Neuronal stem cell (in vitro differentiated cells): ENCODE data around the gene IGSF5.

Experiments
- DNase-seq: peaks from one replicate; pipeline ENCODE4 v3.0.0-alpha.2; 2013; ENCODE audit warnings: low spot score
- H2AFZ ChIP-seq: one replicate; pipeline ENCODE4 v1.6.1; 2013; ENCODE audit warnings: mild to moderate bottlenecking, low read length, inconsistent platforms
- H2AK5ac ChIP-seq: 2 replicates; pipeline ENCODE4 v1.6.1; 2013; ENCODE audit warnings: low read depth, mild to moderate bottlenecking, inconsistent platforms, low read length, moderate library complexity, mixed read lengths
- H2BK120ac ChIP-seq: 2 replicates; pipeline ENCODE4 v1.6.1; 2013; ENCODE audit warnings: low read depth, mild to moderate bottlenecking, inconsistent platforms, low read length, moderate library complexity, mixed read lengths
- H2BK12ac ChIP-seq: one replicate; pipeline ENCODE4 v1.6.1; 2013; ENCODE audit warnings: low read length, inconsistent platforms
- H2BK15ac ChIP-seq: 2 replicates; pipeline ENCODE4 v1.6.1; 2013; ENCODE audit warnings: mild to moderate bottlenecking, low read length, inconsistent platforms, mixed read lengths
- H2BK5ac ChIP-seq: one replicate; pipeline ENCODE4 v1.6.1; 2013; ENCODE audit warnings: inconsistent platforms, mild to moderate bottlenecking, low read length, moderate library complexity
- H3K14ac ChIP-seq: one replicate; pipeline ENCODE4 v1.6.1; 2013; ENCODE audit warnings: low read length, inconsistent platforms
- H3K18ac ChIP-seq: 2 replicates; pipeline ENCODE4 v1.6.1; 2013; ENCODE audit warnings: low read length, inconsistent platforms
- H3K23ac ChIP-seq: 2 replicates; pipeline ENCODE4 v1.6.1; 2013; ENCODE audit warnings: low read depth, mild to moderate bottlenecking, mixed read lengths, low read length, inconsistent platforms; ENCODE audit not compliant: poor library complexity
- H3K27ac ChIP-seq: replicated peaks from 3 replicates; pipeline ENCODE4 v1.5.1; 2013; ENCODE audit warnings: low read length, inconsistent platforms
- H3K27me3 ChIP-seq, 3 experiments: 2 replicates each; pipeline ENCODE4 v1.6.1; 2013; ENCODE audit warnings: low read length in 3 of 3, mild to moderate bottlenecking in 2 of 3, inconsistent platforms in 1 of 3, low read depth in 1 of 3, mixed read lengths in 1 of 3, moderate library complexity in 1 of 3; ENCODE audit not compliant: control insufficient read depth in 3 of 3, insufficient read depth in 3 of 3
- H3K36me3 ChIP-seq, 2 donors: replicated peaks in 1 of 2; 2 replicates each; pipeline ENCODE4 v1.6.1; 2013; ENCODE audit warnings: low read length in 2 of 2; ENCODE audit not compliant: control insufficient read depth in 2 of 2, insufficient read depth in 2 of 2
- H3K4ac ChIP-seq: 2 replicates; pipeline ENCODE4 v1.6.1; 2013; ENCODE audit warnings: inconsistent platforms, mild to moderate bottlenecking, low read length, moderate library complexity
- H3K4me1 ChIP-seq, 2 donors: 1 replicate in 1 of 2; 2 replicates in 1 of 2; pipeline ENCODE4 v1.6.1; 2013; ENCODE audit warnings: low read length in 2 of 2, low read depth in 1 of 2; ENCODE audit not compliant: control insufficient read depth in 2 of 2, insufficient read depth in 1 of 2
- H3K4me2 ChIP-seq: one replicate; pipeline ENCODE4 v1.6.1; 2013; ENCODE audit warnings: mild to moderate bottlenecking, low read length, inconsistent platforms; ENCODE audit not compliant: insufficient read depth, poor library complexity, severe bottlenecking
- H3K4me3 ChIP-seq, 2 donors: 2 replicates each; pipeline ENCODE4 v1.5.1; 2013; ENCODE audit warnings: low read length in 2 of 2, mild to moderate bottlenecking in 2 of 2, inconsistent platforms in 1 of 2, moderate library complexity in 1 of 2
- H3K79me1 ChIP-seq: one replicate; pipeline ENCODE4 v1.6.1; 2013; ENCODE audit warnings: low read depth, mild to moderate bottlenecking, inconsistent platforms, low read length, moderate library complexity
- H3K9ac ChIP-seq: one replicate; pipeline ENCODE4 v1.6.1; 2013; ENCODE audit warnings: mild to moderate bottlenecking, low read depth, low read length, inconsistent platforms; ENCODE audit not compliant: poor library complexity
- H3K9me3 ChIP-seq, 2 donors: replicated peaks in 1 of 2; 2 replicates each; pipeline versions ENCODE3 to v1.6.1; 2013; ENCODE audit warnings: low read length in 2 of 2, mild to moderate bottlenecking in 2 of 2, inconsistent platforms in 1 of 2, low read depth in 1 of 2, mixed read lengths in 1 of 2, moderate library complexity in 1 of 2; ENCODE audit not compliant: control insufficient read depth in 2 of 2, insufficient read depth in 1 of 2
- H4K8ac ChIP-seq: one replicate; pipeline ENCODE4 v1.6.1; 2013; ENCODE audit warnings: low read depth, mild to moderate bottlenecking, inconsistent platforms, low read length, moderate library complexity
- H4K91ac ChIP-seq: one replicate; pipeline ENCODE4 v1.6.1; 2013; ENCODE audit warnings: low read length, low read depth, mild to moderate bottlenecking, inconsistent platforms; ENCODE audit not compliant: poor library complexity
- WGBS, 2 donors: extraction: QIAGEN DNeasy Blood & Tissue Kit; methylation state at CpG; one replicate each; pipeline ENCODE4 v1.1.7; 2013; ENCODE audit warnings: missing lambda C conversion rate in 2 of 2, mixed read lengths in 1 of 2; ENCODE audit not compliant: insufficient read length in 2 of 2, insufficient replicate concordance in 1 of 2; ENCODE audit errors: extremely low coverage in 2 of 2; 5-methylcytosine and 5-hydroxymethylcytosine counted together

The IGSF5 gene

GRCh38 chr21:39776589-39776988 is 31.6 kb downstream of the IGSF5 start:
- no peak overlapping the region for H3K18ac ChIP-seq
- no peak overlapping the region for H3K4ac ChIP-seq
- H4K8ac ChIP-seq: no peak overlapping the region
- no peak overlapping the region for H2BK12ac ChIP-seq
- H3K4me2 ChIP-seq: no peak overlapping the region
- no peak for DNase-seq
- no peaks in the 10 kb centered on the region for H3K4me1 ChIP-seq
- H4K91ac ChIP-seq: no peak overlapping the region
- no peaks in the 10 kb centered on the region for H3K36me3 ChIP-seq
- H2AFZ ChIP-seq: no peak overlapping the region
- no peak overlapping the region for H2BK120ac ChIP-seq
- no peak overlapping the region for H3K27ac ChIP-seq
- no peaks in the 10 kb centered on the region for H3K9me3 ChIP-seq
- no peaks in the 10 kb centered on the region for H3K79me1 ChIP-seq
- H2AK5ac ChIP-seq: no peak overlapping the region
- H3K9ac ChIP-seq: no peak overlapping the region
- WGBS, 2 donors: no CpG with 5 or more reads among the region's 3 CpGs
- H3K14ac ChIP-seq: no peak overlapping the region
- H2BK15ac ChIP-seq: no peak overlapping the region
- H2BK5ac ChIP-seq: no peak overlapping the region
- no peak overlapping the region for H3K4me3 ChIP-seq
- H3K27me3 ChIP-seq: no peaks in the 10 kb centered on the region
- no peak overlapping the region for H3K23ac ChIP-seq

- H3K79me1 ChIP-seq: no peaks in the 10 kb centered on the region
- WGBS, 2 donors: no CpG with 5 or more reads among the region's 3 CpGs
- H2AK5ac ChIP-seq: no peak overlapping the region
- no peaks in the 10 kb centered on the region for H3K36me3 ChIP-seq
- H3K4me1 ChIP-seq: no peaks in the 10 kb centered on the region
- H3K9ac ChIP-seq: no peak overlapping the region
- no peak overlapping the region for H4K8ac ChIP-seq
- H3K27ac ChIP-seq: no peak overlapping the region
- no peak overlapping the region for H3K4me2 ChIP-seq
- H2BK120ac ChIP-seq: no peak overlapping the region
- no peak overlapping the region for H2AFZ ChIP-seq
- H3K14ac ChIP-seq: no peak overlapping the region
- no peak overlapping the region for H2BK12ac ChIP-seq
- H3K4me3 ChIP-seq: no peak overlapping the region
- H2BK15ac ChIP-seq: no peak overlapping the region
- H3K23ac ChIP-seq: no peak overlapping the region
- H3K27me3 ChIP-seq: no peaks in the 10 kb centered on the region
- H3K18ac ChIP-seq: no peak overlapping the region
- no peaks in the 10 kb centered on the region for H3K9me3 ChIP-seq
- no peak overlapping the region for H2BK5ac ChIP-seq
- no peak overlapping the region for H3K4ac ChIP-seq
- DNase-seq: no peak
- H4K91ac ChIP-seq: no peak overlapping the region
Observed at GRCh38 chr21:39781331-39781730, 36.3 kb downstream of the IGSF5 start.

- whole genome bisulfite sequencing, 2 donors: no CpG with 5 or more reads among the region's 9 CpGs
- no peaks in the 10 kb centered on the region for H3K36me3 ChIP-seq
Observed at GRCh38 chr21:39788383-39788782, 43.4 kb downstream of the IGSF5 start.

GRCh38 chr21:39796466-39796865 is 51.5 kb downstream of the IGSF5 start:
- Histone ChIP-seq H3K4me1 (no peaks in the 10 kb centered on the region), H3K9ac (no peak overlapping the region), H3K18ac (no peak overlapping the region), H3K4me2 (no peak overlapping the region), H2BK120ac (no peak overlapping the region), H3K23ac (no peak overlapping the region), H3K14ac (no peak overlapping the region), H4K8ac (no peak overlapping the region), H2BK5ac (no peak overlapping the region), H3K9me3 (peaks cover 0 to 3% of the 10 kb centered on the region in 2 donors), H3K4me3 (no peak overlapping the region), H3K36me3 (no peaks in the 10 kb centered on the region), H3K27ac (no peak overlapping the region), H4K91ac (no peak overlapping the region), H3K79me1 (no peaks in the 10 kb centered on the region), H2BK12ac (no peak overlapping the region), H2BK15ac (no peak overlapping the region), H3K4ac (no peak overlapping the region), H2AFZ (peak overlapping the region; percentile 70), H2AK5ac (no peak overlapping the region), H3K27me3 (no peaks in the 10 kb centered on the region)
- DNase-seq: no peak
- no CpG with 5 or more reads among the region's 8 CpGs for whole genome bisulfite sequencing, 2 donors

More at GRCh38 chr21:39788383-39788782, 43.4 kb downstream of the IGSF5 start:
- H3K9ac ChIP-seq: no peak overlapping the region
- H3K14ac ChIP-seq: no peak overlapping the region
- H2BK15ac ChIP-seq: no peak overlapping the region
- no peak overlapping the region for H4K91ac ChIP-seq
- H3K4me1 ChIP-seq: peaks cover 3 to 4% of the 10 kb centered on the region in 2 donors
- H3K4me3 ChIP-seq: peak overlapping the region in 1 of 2 donors; percentile 35
- no peak overlapping the region for H3K18ac ChIP-seq
- peak overlapping the region; percentile 83 for H2AFZ ChIP-seq
- no peak overlapping the region for H3K23ac ChIP-seq
- H3K27ac ChIP-seq: no peak overlapping the region
- H2BK5ac ChIP-seq: no peak overlapping the region
- peak; percentile 77 for DNase-seq
- H3K4me2 ChIP-seq: no peak overlapping the region
- H3K79me1 ChIP-seq: no peaks in the 10 kb centered on the region
- H2BK120ac ChIP-seq: no peak overlapping the region
- no peak overlapping the region for H2AK5ac ChIP-seq
- H2BK12ac ChIP-seq: no peak overlapping the region
- H3K9me3 ChIP-seq: peaks cover 0 to 5% of the 10 kb centered on the region in 2 donors
- H3K4ac ChIP-seq: no peak overlapping the region
- H4K8ac ChIP-seq: no peak overlapping the region
- H3K27me3 ChIP-seq: no peaks in the 10 kb centered on the region
